ACC112 (cell line): ENCODE measurements around the gene CBX8.

Experiments
- H2AFZ ChIP-seq: fragments of 200-600 bp; sonication (generic); one replicate; pipeline ENCODE4 v1.6.0; 2017; ENCODE audit warnings: antibody characterized with exemption, low read length; ENCODE audit not compliant: unreplicated experiment
- H3K27ac ChIP-seq: fragments of 200-600 bp; sonication (generic); 2 replicates; pipeline ENCODE4 v1.5.1; 2014; ENCODE audit warnings: low read depth, mild to moderate bottlenecking, antibody characterized with exemption, low read length, moderate library complexity
- H3K27me3 ChIP-seq: fragments of 200-600 bp; sonication (generic); 2 replicates; pipeline ENCODE4 v1.6.1; 2014; ENCODE audit warnings: mild to moderate bottlenecking, antibody characterized with exemption, low read length, moderate library complexity, mixed read lengths; ENCODE audit not compliant: insufficient read depth
- H3K36me3 ChIP-seq: fragments of 200-600 bp; sonication (generic); 2 replicates; pipeline ENCODE4 v1.6.1; 2016; ENCODE audit warnings: mild to moderate bottlenecking, antibody characterized with exemption, low read length, moderate library complexity, mixed read lengths; ENCODE audit not compliant: insufficient read depth
- H3K4me1 ChIP-seq: fragments of 200-600 bp; sonication (generic); one replicate; pipeline ENCODE4 v1.6.1; 2016; ENCODE audit warnings: low read length, mixed read lengths; ENCODE audit not compliant: insufficient read depth, unreplicated experiment, control insufficient read depth
- H3K4me3 ChIP-seq: fragments of 200-600 bp; sonication (generic); 2 replicates; pipeline ENCODE4 v1.5.1; 2014; ENCODE audit warnings: mild to moderate bottlenecking, low read depth, low read length
- H3K79me2 ChIP-seq: fragments of 200-600 bp; sonication (generic); one replicate; pipeline ENCODE4 v1.6.0; 2016; ENCODE audit warnings: low read length; ENCODE audit not compliant: control insufficient read depth, unreplicated experiment, insufficient read depth

Gene CBX8

DNA sequence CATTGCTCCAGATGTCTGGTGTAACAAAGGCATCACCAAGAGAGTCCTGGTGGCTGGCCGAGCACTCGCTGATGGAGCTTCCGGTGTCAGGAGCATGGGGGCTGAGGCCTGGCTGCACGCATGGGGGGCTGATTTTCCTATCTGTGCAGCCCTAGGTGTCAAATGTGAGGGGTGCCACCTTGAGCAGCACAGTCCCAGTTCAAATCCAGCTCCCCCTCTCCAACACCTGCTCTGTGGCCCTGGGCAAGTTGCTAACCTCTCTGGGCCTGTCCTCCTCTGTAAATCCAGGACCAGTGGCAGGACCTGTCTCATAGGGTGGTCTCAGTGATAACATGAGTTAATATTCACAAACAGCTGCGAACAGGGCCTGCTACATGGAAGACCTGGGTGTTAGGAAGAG is 53.3 kb downstream of the CBX8 start:
- no peak overlapping the region for H2AFZ ChIP-seq
- no peak overlapping the region for H3K27ac ChIP-seq
- no peaks in the 10 kb centered on the region for H3K79me2 ChIP-seq
- no peak overlapping the region for H3K4me3 ChIP-seq
- H3K36me3 ChIP-seq, result no peaks in the 10 kb centered on the region
- peaks cover 68% of the 10 kb centered on the region for H3K27me3 ChIP-seq
- H3K4me1 ChIP-seq, result no peaks in the 10 kb centered on the region

DNA sequence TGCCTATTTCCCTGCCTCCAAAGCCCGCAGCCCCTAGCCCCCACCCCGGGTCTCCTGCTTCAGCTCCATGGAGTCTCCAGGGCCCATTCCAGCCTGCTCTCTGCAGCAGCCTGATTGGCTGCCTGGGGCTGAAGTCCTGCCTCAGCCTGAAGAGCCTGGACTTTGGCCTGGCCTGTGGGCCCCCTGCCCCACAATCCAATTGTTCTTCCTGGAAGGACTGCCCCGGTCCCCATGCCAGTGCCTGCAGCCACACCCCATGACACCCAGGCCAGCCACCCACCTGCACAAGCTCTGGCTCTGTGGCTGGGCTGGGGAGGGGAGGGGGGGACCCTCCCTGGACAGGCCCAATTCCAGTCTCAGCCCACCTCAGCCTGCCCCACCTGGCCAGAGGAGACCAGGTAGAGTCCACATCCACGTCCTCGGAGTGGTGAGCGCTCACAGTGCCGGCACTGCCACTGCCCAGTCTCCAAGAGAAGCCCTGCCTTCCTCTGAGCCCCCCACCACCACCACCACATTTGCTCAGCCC is 53.9 kb downstream of the CBX8 start:
- Histone ChIP-seq H3K36me3 (no peaks in the 10 kb centered on the region), H3K4me1 (no peaks in the 10 kb centered on the region), H3K27ac (no peak overlapping the region), H3K79me2 (no peaks in the 10 kb centered on the region), H3K27me3 (peaks cover 68% of the 10 kb centered on the region), H3K4me3 (no peak overlapping the region), H2AFZ (no peak overlapping the region)

DNA sequence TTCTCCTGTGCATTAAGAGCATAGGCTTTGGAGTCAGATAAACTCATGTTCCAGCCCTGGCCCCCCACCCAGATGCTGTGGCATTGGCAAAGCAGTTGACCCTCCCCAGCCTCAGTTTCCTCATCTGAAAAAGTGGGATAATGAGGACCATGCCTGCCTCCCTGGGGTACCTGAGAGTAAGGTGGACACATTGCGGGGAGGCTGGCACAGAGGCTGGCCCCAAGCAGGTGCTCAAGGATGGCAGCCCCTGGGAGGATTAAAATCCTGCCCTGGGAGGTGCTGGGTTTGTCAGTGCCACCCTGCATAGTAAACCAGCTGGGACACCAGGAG is 54.3 kb downstream of the CBX8 start:
- peaks cover 66% of the 10 kb centered on the region for H3K27me3 ChIP-seq
- no peaks in the 10 kb centered on the region for H3K36me3 ChIP-seq
- H3K4me3 ChIP-seq, result no peak overlapping the region
- no peaks in the 10 kb centered on the region for H3K79me2 ChIP-seq
- no peaks in the 10 kb centered on the region for H3K4me1 ChIP-seq
- no peak overlapping the region for H3K27ac ChIP-seq
- H2AFZ ChIP-seq, result no peak overlapping the region
